ENCODE data around the gene PLCXD1. TPM values are rescaled to one million over a fixed set of nuclear protein-coding genes. Genes with fewer than 3 reads are reported as not detected.

Gene PLCXD1
- total RNA-seq, 1 experiment from 2014 or later = 60.9 TPM

DNA sequence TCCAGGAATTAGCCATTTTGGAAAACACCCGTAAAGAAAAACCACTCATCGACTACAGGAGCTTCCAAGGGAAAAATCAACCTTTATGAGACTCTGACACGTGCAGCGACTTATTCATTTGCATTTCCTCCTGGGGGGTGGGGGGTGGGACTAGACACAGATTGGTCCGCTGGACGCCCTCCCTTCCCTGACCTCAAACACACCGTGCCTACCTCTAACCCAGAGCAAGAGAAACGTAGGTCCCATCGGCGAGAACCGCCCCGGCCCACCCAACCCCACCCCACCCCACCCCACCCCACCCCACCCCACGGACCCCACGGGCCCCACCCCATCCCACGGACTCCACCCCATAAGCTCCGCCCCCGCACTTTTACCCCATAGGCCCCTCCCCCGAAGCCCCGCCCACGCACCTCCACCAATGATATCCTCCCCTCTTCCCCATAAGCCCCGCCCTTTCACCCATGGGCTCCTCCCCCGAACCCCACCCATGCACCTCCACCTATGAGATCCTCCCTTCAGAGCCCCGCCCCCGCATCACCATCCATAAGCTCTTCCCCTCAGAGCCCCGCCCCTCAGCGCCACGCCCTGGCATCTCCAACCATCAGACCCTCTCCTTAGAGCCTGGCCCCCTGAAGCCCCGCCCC, 36.4 kb downstream of the PLCXD1 start:
- Histone ChIP-seq H3K9me3 (ENCODE audit: low read depth, low read length, poor library complexity, severe bottlenecking) (no peaks in the 10 kb centered on the region), H3K27me3 (replicated peaks; ENCODE audit: insufficient read depth, low read depth, low read length, poor library complexity) (no peaks in the 10 kb centered on the region), H3K36me3 (ENCODE audit: insufficient read depth, low read length, poor library complexity, severe bottlenecking) (peaks cover 31% of the 10 kb centered on the region), H3K4me1 (ENCODE audit: insufficient read depth, low read length, poor library complexity, severe bottlenecking) (no peaks in the 10 kb centered on the region), H3K4me3 (ENCODE audit: low read depth, low read length, poor library complexity, severe bottlenecking) (peak overlapping the region; percentile 98), H3K27ac (ENCODE audit: low read depth, low read length, poor library complexity, severe bottlenecking) (peak overlapping the region; percentile 99)
- no peak for DNase-seq (ENCODE audit: low spot score)
- intact Hi-C loops (cut with micrococcal nuclease; ENCODE audit: unreplicated experiment) = loop anchor here (1.0 kb wide), 1 partner anchor 34 kb away; no protein-coding TSS in a partner anchor
- ChIA-PET CTCF (no interaction called here), POLR2A (ENCODE audit: low non-redundant PET) (no interaction called here)
- no TSS peak for BruUV-seq (replicated peaks)
- TF ChIP-seq EZH2 (IDR thresholded peaks at IDR 0.05; ENCODE audit: borderline replicate concordance, low read depth, low read length, poor library complexity, severe bottlenecking) = no peak
- TF ChIP-seq CTCF (conservative IDR thresholded peaks at IDR 0.05; ENCODE audit: low read depth, low read length) = no peak

DNA sequence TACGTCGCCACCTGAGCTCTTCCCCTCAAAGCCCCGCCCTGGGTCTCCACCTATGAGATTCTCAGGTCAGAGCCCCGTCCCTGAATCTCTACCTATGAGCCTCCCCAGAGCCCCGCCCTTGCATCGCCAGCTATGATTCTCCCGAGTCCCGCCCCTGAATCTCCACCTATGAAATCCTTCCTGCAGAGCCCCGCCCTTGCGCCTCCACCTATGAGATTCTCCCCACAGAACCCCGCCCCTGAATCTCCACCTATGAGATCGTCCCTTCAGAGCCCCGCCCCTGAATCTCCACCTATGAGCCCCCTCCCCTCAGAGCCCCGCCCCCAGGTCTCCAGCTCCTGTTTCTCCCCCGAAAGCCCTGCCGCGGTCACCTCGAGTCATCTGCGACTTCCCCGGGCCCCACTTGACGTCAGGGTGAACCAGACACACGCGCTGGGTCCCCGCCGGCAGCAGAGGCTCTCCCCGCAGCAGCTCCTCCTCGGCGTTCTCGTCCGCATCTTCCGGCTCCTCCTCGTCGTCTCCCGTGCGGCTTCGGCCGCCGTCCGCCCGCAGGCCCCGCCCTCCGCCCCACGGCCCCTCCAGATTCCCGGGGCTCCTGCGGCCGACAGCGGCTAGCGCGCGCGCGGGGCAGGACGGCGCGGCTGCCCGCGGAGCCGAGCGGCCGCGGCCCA, 37.0 kb downstream of the PLCXD1 start:
- H3K36me3 ChIP-seq (ENCODE audit: insufficient read depth, low read length, poor library complexity, severe bottlenecking) = peaks cover 25% of the 10 kb centered on the region
- BruUV-seq (replicated peaks) = no TSS peak
- no peaks in the 10 kb centered on the region for H3K27me3 ChIP-seq (replicated peaks; ENCODE audit: insufficient read depth, low read depth, low read length, poor library complexity)
- intact Hi-C loops (cut with micrococcal nuclease; ENCODE audit: unreplicated experiment) = loop anchor here (1.0 kb wide), 1 partner anchor 35 kb away; no protein-coding TSS in a partner anchor
- no peaks in the 10 kb centered on the region for H3K9me3 ChIP-seq (ENCODE audit: low read depth, low read length, poor library complexity, severe bottlenecking)
- peak; percentile 99 for DNase-seq (ENCODE audit: low spot score)
- peak overlapping the region; percentile 98 for H3K4me3 ChIP-seq (ENCODE audit: low read depth, low read length, poor library complexity, severe bottlenecking)
- ChIA-PET CTCF (no interaction called here), POLR2A (ENCODE audit: low non-redundant PET) (no interaction called here)
- no peaks in the 10 kb centered on the region for H3K4me1 ChIP-seq (ENCODE audit: insufficient read depth, low read length, poor library complexity, severe bottlenecking)
- peak overlapping the region; percentile 99 for H3K27ac ChIP-seq (ENCODE audit: low read depth, low read length, poor library complexity, severe bottlenecking)
- TF ChIP-seq CTCF (conservative IDR thresholded peaks at IDR 0.05; ENCODE audit: low read depth, low read length) (no peak), EZH2 (IDR thresholded peaks at IDR 0.05; ENCODE audit: borderline replicate concordance, low read depth, low read length, poor library complexity, severe bottlenecking) (no peak)

DNA sequence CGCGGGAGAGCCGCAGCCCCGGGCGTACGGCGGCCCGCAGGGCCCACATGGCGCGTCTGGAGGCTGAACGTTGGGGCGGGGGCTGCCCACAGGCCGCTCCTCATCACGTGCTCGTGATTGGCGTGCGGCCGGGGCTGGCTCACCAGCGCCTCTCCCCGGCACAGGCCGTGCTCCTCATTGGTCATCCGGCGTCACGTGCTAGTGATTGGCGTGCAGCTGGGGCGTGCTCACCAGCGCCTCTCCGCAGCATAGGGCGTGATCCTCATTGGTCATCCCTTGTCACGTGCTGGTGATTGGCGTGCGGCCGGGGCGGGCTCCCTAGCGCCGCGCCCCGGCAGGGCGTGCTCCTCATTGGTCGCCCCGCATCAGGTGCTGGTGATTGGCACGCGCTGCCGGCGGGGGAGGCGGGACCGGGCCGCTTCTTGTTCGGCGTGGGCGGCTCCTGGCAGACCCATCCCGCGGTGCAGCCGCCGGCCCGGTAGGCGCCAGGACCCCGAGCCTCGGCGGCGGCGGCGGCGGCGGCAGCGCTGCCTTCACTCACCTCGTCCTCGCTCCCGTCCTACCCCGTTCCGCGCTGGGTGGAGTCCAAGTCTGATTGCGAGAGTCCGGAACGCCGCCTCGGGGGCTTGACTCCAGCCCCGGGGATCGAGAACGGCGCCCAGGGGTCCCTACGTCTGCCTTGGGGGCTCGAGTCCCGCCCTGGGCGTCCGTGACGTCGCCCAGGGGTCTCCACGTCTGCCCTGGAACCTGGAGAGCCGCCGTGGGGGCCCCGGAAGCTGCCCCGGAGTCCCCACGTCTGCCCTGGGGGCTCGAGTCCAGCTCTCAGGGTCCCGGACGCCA, 37.8 kb downstream of the PLCXD1 start, which contains the start of gene GTPBP6:
TSS of gene GTPBP6 (minus strand) at position 58 of the 840 bp plus-strand sequence. CDS start at position 49, 9 bp downstream.
- Histone ChIP-seq H3K4me1 (ENCODE audit: insufficient read depth, low read length, poor library complexity, severe bottlenecking) (no peaks in the 10 kb centered on the region), H3K4me3 (ENCODE audit: low read depth, low read length, poor library complexity, severe bottlenecking) (peak within 1 kb of the TSS; percentile 98), H3K9me3 (ENCODE audit: low read depth, low read length, poor library complexity, severe bottlenecking) (no peaks in the 10 kb centered on the region), H3K27me3 (replicated peaks; ENCODE audit: insufficient read depth, low read depth, low read length, poor library complexity) (no peaks in the 10 kb centered on the region), H3K36me3 (ENCODE audit: insufficient read depth, low read length, poor library complexity, severe bottlenecking) (peaks cover 18% of the 10 kb centered on the region), H3K27ac (ENCODE audit: low read depth, low read length, poor library complexity, severe bottlenecking) (peak within 1 kb of the TSS; percentile 99)
- TF ChIP-seq EZH2 (IDR thresholded peaks at IDR 0.05; ENCODE audit: borderline replicate concordance, low read depth, low read length, poor library complexity, severe bottlenecking) = no peak
- peak; percentile 37; the same call in 1 of the 2 replicates for TF ChIP-seq CTCF (conservative IDR thresholded peaks at IDR 0.05; ENCODE audit: low read depth, low read length)
- POLR2A ChIA-PET (ENCODE audit: low non-redundant PET) = no interaction called here
- intact Hi-C loops (cut with micrococcal nuclease; ENCODE audit: unreplicated experiment) = loop anchor here (1.0 kb wide), 1 partner anchor 36 kb away; no protein-coding TSS in a partner anchor
- BruUV-seq (replicated peaks) = no TSS peak
- CTCF ChIA-PET = no interaction called here
- peak; percentile 99 for DNase-seq (ENCODE audit: low spot score)
